Neural cell (in vitro differentiated cells): ENCODE data around the gene SMTN. TPM values are rescaled to one million over a fixed set of nuclear protein-coding genes. Genes with fewer than 3 reads are reported as not detected.

Experiments
- H2AFZ ChIP-seq: fragments of 200-600, 300-800 bp; sonication (generic), shearing (Covaris generic); 2 replicates; pipeline ENCODE4 v1.6.0; 2014; ENCODE audit warnings: low read depth, mild to moderate bottlenecking, antibody characterized with exemption, low read length, moderate library complexity
- H3F3A ChIP-seq: fragments of 200-600 bp; shearing (Covaris generic); 2 replicates; pipeline ENCODE4 v1.6.1; 2016; ENCODE audit warnings: mild to moderate bottlenecking, moderate library complexity, mixed read lengths, antibody characterized with exemption, low read length; ENCODE audit not compliant: insufficient read depth, poor library complexity, severe bottlenecking
- H3K27ac ChIP-seq: fragments of 200-600, 300-800 bp; sonication (generic), shearing (Covaris generic); 2 replicates; pipeline ENCODE4 v1.5.1; 2014; ENCODE audit warnings: mild to moderate bottlenecking, low read length, moderate library complexity
- H3K27me3 ChIP-seq: fragments of 300-800, 200-600 bp; sonication (generic), shearing (Covaris generic); 2 replicates; pipeline ENCODE4 v1.6.0; 2014; ENCODE audit warnings: mild to moderate bottlenecking, low read depth, low read length, moderate library complexity; ENCODE audit not compliant: insufficient read depth
- H3K36me3 ChIP-seq: fragments of 300-800, 200-600 bp; sonication (generic), shearing (Covaris generic); 2 replicates; pipeline ENCODE4 v1.5.1; 2014; ENCODE audit warnings: mild to moderate bottlenecking, antibody characterized with exemption, low read length, moderate library complexity; ENCODE audit not compliant: insufficient read depth
- H3K4me2 ChIP-seq: fragments of 300-800, 200-600 bp; sonication (generic), shearing (Covaris generic); 2 replicates; pipeline ENCODE4 v1.6.0; 2014; ENCODE audit warnings: mild to moderate bottlenecking, low read length
- H3K4me3 ChIP-seq: fragments of 300-800, 200-600 bp; sonication (generic), shearing (Covaris generic); 2 replicates; pipeline ENCODE4 v1.5.1; 2014; ENCODE audit warnings: mild to moderate bottlenecking, low read length, moderate library complexity
- H3K79me2 ChIP-seq: fragments of 200-600 bp; shearing (Covaris generic); replicated peaks from 2 replicates; pipeline ENCODE4 v1.6.0; 2014; ENCODE audit warnings: mild to moderate bottlenecking, low read length, moderate library complexity; ENCODE audit not compliant: insufficient read depth
- H3K9ac ChIP-seq: fragments of 300-800, 200-600 bp; sonication (generic), shearing (Covaris generic); 2 replicates; pipeline ENCODE4 v1.6.1; 2016; ENCODE audit warnings: mild to moderate bottlenecking, low read length, mixed read lengths
- H3K9me2 ChIP-seq: fragments of 200-600 bp; shearing (Covaris generic); 2 replicates; pipeline ENCODE4 v1.6.1; 2016; ENCODE audit warnings: mild to moderate bottlenecking, low read length, mixed read lengths; ENCODE audit not compliant: insufficient read depth
- H3K9me3 ChIP-seq: fragments of 200-600, 300-800 bp; sonication (generic), shearing (Covaris generic); 2 replicates; pipeline ENCODE4 v1.6.1; 2016; ENCODE audit warnings: mild to moderate bottlenecking, mixed run types, low read length, moderate library complexity, mixed read lengths
- H4K20me1 ChIP-seq: fragments of 200-600 bp; shearing (Covaris generic); 2 replicates; pipeline ENCODE4 v1.6.1; 2016; ENCODE audit warnings: mild to moderate bottlenecking, mixed run types; ENCODE audit not compliant: insufficient read depth
- CTCF ChIP-seq: fragments of 450-650 bp; IDR thresholded peaks from 2 replicates; pipeline ENCODE4 v1.5.1; 2014; ENCODE audit warnings: antibody characterized with exemption, mild to moderate bottlenecking, moderate library complexity; ENCODE audit not compliant: poor library complexity, severe bottlenecking
- EP300 ChIP-seq: fragments of 450-650 bp; conservative IDR thresholded peaks from 2 replicates; pipeline ENCODE4 v1.6.1; 2014; ENCODE audit warnings: antibody characterized with exemption, mild to moderate bottlenecking, moderate library complexity; ENCODE audit not compliant: poor library complexity, severe bottlenecking
- EZH2 ChIP-seq: fragments of 200-600, 300-800 bp; shearing (Covaris generic), sonication (generic); IDR thresholded peaks from 2 replicates; pipeline ENCODE4 v1.6.1; 2014; ENCODE audit warnings: antibody characterized with exemption, low read length, borderline replicate concordance, mild to moderate bottlenecking; ENCODE audit not compliant: insufficient read depth, poor library complexity, severe bottlenecking
- MXI1 ChIP-seq: fragments of 450-650 bp; conservative IDR thresholded peaks from 2 replicates; pipeline ENCODE4 v1.6.1; 2014; ENCODE audit warnings: antibody characterized with exemption, mild to moderate bottlenecking; ENCODE audit not compliant: poor library complexity, severe bottlenecking
- POLR2AphosphoS5 ChIP-seq: IDR thresholded peaks from 2 replicates; pipeline ENCODE4 v1.6.1; 2012
- RAD21 ChIP-seq: fragments of 450-650 bp; conservative IDR thresholded peaks from 2 replicates; pipeline ENCODE4 v1.6.1; 2014; ENCODE audit warnings: antibody characterized with exemption, mild to moderate bottlenecking, moderate library complexity
- REST ChIP-seq: IDR thresholded peaks from 2 replicates; pipeline ENCODE4 v1.6.1; 2012; ENCODE audit warnings: borderline replicate concordance
- SMC3 ChIP-seq: fragments of 450-650 bp; conservative IDR thresholded peaks from 2 replicates; pipeline ENCODE4 v1.6.1; 2014; ENCODE audit warnings: antibody characterized with exemption, mild to moderate bottlenecking, moderate library complexity; ENCODE audit not compliant: poor library complexity
- TAF1 ChIP-seq: IDR thresholded peaks from 2 replicates; pipeline ENCODE4 v1.6.1; 2012; ENCODE audit warnings: low read depth
- polyA plus RNA-seq: library from polyadenylated mRNA; depleted of rRNA; stranded (reverse); fragments of >200 nt; gene quantifications from 2 replicates; pipeline ENCODE4 v1.2.3, GENCODE V29; 2014

Gene SMTN
- polyA plus RNA-seq, 1 donor from 2014 or later: 3.4 TPM

- Histone ChIP-seq H3K27ac (no peak overlapping the region), H3K79me2 (no peaks in the 10 kb centered on the region), H3K9me3 (no peaks in the 10 kb centered on the region), H4K20me1 (no peaks in the 10 kb centered on the region), H3F3A (no peaks in the 10 kb centered on the region), H3K27me3 (no peaks in the 10 kb centered on the region), H3K4me2 (no peak overlapping the region), H3K4me3 (no peak overlapping the region), H3K36me3 (no peaks in the 10 kb centered on the region), H3K9me2 (no peaks in the 10 kb centered on the region), H2AFZ (no peak overlapping the region), H3K9ac (no peak overlapping the region)
- TF ChIP-seq RAD21 (no peak), MXI1 (no peak), EZH2 (no peak), CTCF (no peak), SMC3 (no peak), EP300 (no peak), TAF1 (no peak), REST (no peak), POLR2AphosphoS5 (no peak)
Observed at GRCh38 chr22:31137721-31138120, 56.6 kb downstream of the SMTN start.

GRCh38 chr22:31138126-31138525, 57.0 kb downstream of the SMTN start:
- H3K79me2 ChIP-seq: no peaks in the 10 kb centered on the region
- no peaks in the 10 kb centered on the region for H3K9me3 ChIP-seq
- no peaks in the 10 kb centered on the region for H4K20me1 ChIP-seq
- no peak overlapping the region for H2AFZ ChIP-seq
- H3K9ac ChIP-seq: no peak overlapping the region
- H3K4me3 ChIP-seq: no peak overlapping the region
- H3K36me3 ChIP-seq: no peaks in the 10 kb centered on the region
- no peak overlapping the region for H3K4me2 ChIP-seq
- no peak for TF ChIP-seq EZH2
- TF ChIP-seq TAF1: no peak
- no peak for TF ChIP-seq MXI1
- no peak for TF ChIP-seq SMC3
- TF ChIP-seq CTCF: no peak
- no peak for TF ChIP-seq EP300
- no peak for TF ChIP-seq POLR2AphosphoS5
- TF ChIP-seq RAD21: no peak
- TF ChIP-seq REST: no peak
- H3K27me3 ChIP-seq: no peaks in the 10 kb centered on the region
- H3K9me2 ChIP-seq: no peaks in the 10 kb centered on the region
- no peaks in the 10 kb centered on the region for H3F3A ChIP-seq
- no peak overlapping the region for H3K27ac ChIP-seq
